IMR-90 (cell line): ENCODE results near the gene CORO1C. TPM values are rescaled to one million over a fixed set of nuclear protein-coding genes. Genes with fewer than 3 reads are reported as not detected.
A peak's percentile ranks its signal among the peaks of the same experiment; 100 is the strongest.

Source experiments
- ATAC-seq: fragments of 200-7000 bp; cut with Tn5 transposase; 2 replicates; pipeline ENCODE4 v1.9.1; 2020; ENCODE audit warnings: low read depth, mild to moderate bottlenecking, moderate library complexity
- BruUV-seq: library from RNA; stranded (reverse); fragments of 400-500 nt; replicated peaks from 2 replicates; lab custom pipeline; 2021; lab: Mats Ljungman, UMichigan
- CTCF ChIA-PET: fragments of 300-600 bp; formaldehyde crosslinking; extraction: SDS; loops from one replicate; lab custom pipeline; 2021; ENCODE audit warnings: antibody characterized with exemption; lab: Yijun Ruan, JAX
- POLR2A ChIA-PET: fragments of 300-600 bp; sonication (Branson Sonifier 250); formaldehyde crosslinking; loops from one replicate; lab custom pipeline; 2022; ENCODE audit warnings: antibody characterized with exemption; ENCODE audit not compliant: unreplicated experiment; lab: Charles Lee
- DNase-seq: peaks from one replicate; pipeline ENCODE4 v3.0.0; 2013
- H2AFZ ChIP-seq: replicated peaks from 2 replicates; pipeline ENCODE3; 2013; ENCODE audit warnings: low read length, mild to moderate bottlenecking; ENCODE audit not compliant: poor library complexity
- H2AK5ac ChIP-seq: 2 replicates; pipeline ENCODE4 v1.6.1; 2013; ENCODE audit warnings: low read depth, low read length, inconsistent platforms
- H2AK9ac ChIP-seq: replicated peaks from 2 replicates; pipeline ENCODE3; 2013; ENCODE audit warnings: mild to moderate bottlenecking, low read depth, low read length, moderate library complexity; ENCODE audit not compliant: poor library complexity
- H2BK120ac ChIP-seq: 2 replicates; pipeline ENCODE4 v1.6.1; 2013; ENCODE audit warnings: low read depth, low read length, inconsistent platforms
- H2BK15ac ChIP-seq: 3 replicates; pipeline ENCODE4 v1.6.1; 2013; ENCODE audit warnings: low read depth, low read length, inconsistent platforms
- H2BK20ac ChIP-seq: 2 replicates; pipeline ENCODE4 v1.6.1; 2013; ENCODE audit warnings: low read depth, mild to moderate bottlenecking, inconsistent platforms, low read length, moderate library complexity
- H2BK5ac ChIP-seq: 2 replicates; pipeline ENCODE4 v1.6.1; 2013; ENCODE audit warnings: mild to moderate bottlenecking, low read depth, low read length, inconsistent platforms; ENCODE audit not compliant: poor library complexity, severe bottlenecking
- H3K14ac ChIP-seq: replicated peaks from 2 replicates; pipeline ENCODE4 v1.6.1; 2013; ENCODE audit warnings: low read depth, low read length, inconsistent platforms
- H3K18ac ChIP-seq: 2 replicates; pipeline ENCODE4 v1.6.1; 2013; ENCODE audit warnings: low read depth, low read length, control low read depth
- H3K23ac ChIP-seq: 2 replicates; pipeline ENCODE4 v1.6.1; 2013; ENCODE audit warnings: low read depth, low read length, inconsistent platforms
- H3K27ac ChIP-seq: 2 replicates; pipeline ENCODE4 v1.5.1; 2013; ENCODE audit warnings: mild to moderate bottlenecking, control low read depth, low read length; ENCODE audit not compliant: insufficient read depth
- H3K27me3 ChIP-seq: 2 replicates; pipeline ENCODE4 v1.6.1; 2013; ENCODE audit warnings: low read length; ENCODE audit not compliant: control insufficient read depth, insufficient read depth
- H3K36me3 ChIP-seq: 2 replicates; pipeline ENCODE4 v1.6.1; 2013; ENCODE audit warnings: low read length, mixed read lengths; ENCODE audit not compliant: control insufficient read depth, insufficient read depth
- H3K4ac ChIP-seq: 2 replicates; pipeline ENCODE4 v1.6.1; 2013; ENCODE audit warnings: low read depth, low read length, inconsistent platforms
- H3K4me1 ChIP-seq: 2 replicates; pipeline ENCODE4 v1.6.1; 2013; ENCODE audit warnings: low read length, mixed read lengths; ENCODE audit not compliant: control insufficient read depth, insufficient read depth
- H3K4me2 ChIP-seq: 2 replicates; pipeline ENCODE4 v1.6.1; 2013; ENCODE audit warnings: low read depth, mild to moderate bottlenecking, control low read depth, low read length, moderate library complexity
- H3K4me3 ChIP-seq: 2 replicates; pipeline ENCODE4 v1.5.1; 2013; ENCODE audit warnings: low read depth, mild to moderate bottlenecking, control low read depth, low read length, moderate library complexity; ENCODE audit not compliant: insufficient read depth
- H3K56ac ChIP-seq: 2 replicates; pipeline ENCODE4 v1.6.1; 2013; ENCODE audit warnings: low read length, inconsistent platforms; ENCODE audit not compliant: insufficient read depth; ENCODE audit errors: extremely low read depth
- H3K79me1 ChIP-seq, 2 experiments: 2 replicates each; pipeline ENCODE4 v1.6.1; 2013; ENCODE audit warnings: low read length in 2 of 2, inconsistent platforms in 1 of 2, low read depth in 1 of 2
- H3K9ac ChIP-seq: 2 replicates; pipeline ENCODE4 v1.6.1; 2013; ENCODE audit warnings: low read depth, low read length, control low read depth
- H3K9me1 ChIP-seq: 2 replicates; pipeline ENCODE4 v1.6.1; 2013; ENCODE audit warnings: low read length, inconsistent platforms; ENCODE audit not compliant: insufficient read depth
- H3K9me3 ChIP-seq: 2 replicates; pipeline ENCODE4 v1.6.1; 2013; ENCODE audit warnings: low read length; ENCODE audit not compliant: control insufficient read depth, insufficient read depth
- H4K20me1 ChIP-seq: 2 replicates; pipeline ENCODE4 v1.6.1; 2013; ENCODE audit warnings: low read length, inconsistent platforms; ENCODE audit not compliant: insufficient read depth
- H4K5ac ChIP-seq: 2 replicates; pipeline ENCODE4 v1.6.1; 2013; ENCODE audit warnings: mild to moderate bottlenecking, low read depth, low read length, control low read depth
- H4K8ac ChIP-seq, 2 experiments: 2 replicates each; pipeline ENCODE4 v1.6.1; 2013; ENCODE audit warnings: low read depth in 2 of 2, low read length in 2 of 2, control low read depth in 1 of 2, inconsistent platforms in 1 of 2
- H4K91ac ChIP-seq: 2 replicates; pipeline ENCODE4 v1.6.1; 2013; ENCODE audit warnings: low read depth, low read length, inconsistent platforms; ENCODE audit not compliant: insufficient read depth
- BHLHE40 ChIP-seq: fragments of 150-350 bp; IDR thresholded peaks from 2 replicates; pipeline ENCODE4 v1.6.1; 2016; ENCODE audit warnings: mild to moderate bottlenecking, low read depth, low read length
- CHD1 ChIP-seq: IDR thresholded peaks from 2 replicates; pipeline ENCODE4 v1.6.1; 2012; ENCODE audit warnings: low read depth, low read length, improper control_type of control experiment
- CTCF ChIP-seq: conservative IDR thresholded peaks from 2 replicates; pipeline ENCODE4 v1.5.1; 2012; ENCODE audit warnings: mild to moderate bottlenecking, low read depth, low read length, improper control_type of control experiment
- ELK1 ChIP-seq: fragments of 150-350 bp; IDR thresholded peaks from 2 replicates; pipeline ENCODE4 v1.6.1; 2016; ENCODE audit warnings: low read depth, mild to moderate bottlenecking, low read length, moderate library complexity, borderline replicate concordance
- FOS ChIP-seq: fragments of 150-350 bp; IDR thresholded peaks from 2 replicates; pipeline ENCODE4 v1.6.1; 2016; ENCODE audit warnings: low read depth, low read length
- MAFK ChIP-seq: IDR thresholded peaks from 2 replicates; pipeline ENCODE4 v1.6.1; 2012; ENCODE audit warnings: low read depth, low read length, improper control_type of control experiment
- MAZ ChIP-seq: IDR thresholded peaks from 2 replicates; pipeline ENCODE4 v1.6.1; 2012; ENCODE audit warnings: low read depth, mild to moderate bottlenecking, low read length, improper control_type of control experiment, moderate library complexity, borderline replicate concordance
- MXI1 ChIP-seq: IDR thresholded peaks from 2 replicates; pipeline ENCODE4 v1.6.1; 2012; ENCODE audit warnings: low read depth, mild to moderate bottlenecking, low read length, moderate library complexity, borderline replicate concordance
- NFE2L2 ChIP-seq: fragments of 150-350 bp; IDR thresholded peaks from 2 replicates; pipeline ENCODE4 v1.6.1; 2016; ENCODE audit warnings: low read depth, mild to moderate bottlenecking, low read length
- POLR2A ChIP-seq: IDR thresholded peaks from 2 replicates; pipeline ENCODE4 v1.6.1; 2012; ENCODE audit warnings: mild to moderate bottlenecking, low read depth, low read length
- RAD21 ChIP-seq: IDR thresholded peaks from 2 replicates; pipeline ENCODE4 v1.6.1; 2012; ENCODE audit warnings: low read length, improper control_type of control experiment
- RCOR1 ChIP-seq: IDR thresholded peaks from 2 replicates; pipeline ENCODE4 v1.6.1; 2012; ENCODE audit warnings: mild to moderate bottlenecking, low read length, improper control_type of control experiment; ENCODE audit not compliant: insufficient replicate concordance
- RFX5 ChIP-seq: IDR thresholded peaks from 2 replicates; pipeline ENCODE4 v1.8.0; 2012; ENCODE audit warnings: low read depth, mild to moderate bottlenecking, low read length, moderate library complexity
- SMC3 ChIP-seq: fragments of 150-350 bp; IDR thresholded peaks from 2 replicates; pipeline ENCODE4 v1.6.1; 2016; ENCODE audit warnings: low read depth, mild to moderate bottlenecking, antibody characterized with exemption, low read length, moderate library complexity
- WGBS, 2 experiments: methylation state at CpG; one replicate each; pipeline versions ENCODE4 v1.1.5 to v1.1.7; 2013; ENCODE audit warnings: missing lambda C conversion rate in 2 of 2; ENCODE audit not compliant: insufficient read length in 1 of 2; ENCODE audit errors: extremely low coverage in 2 of 2; 5-methylcytosine and 5-hydroxymethylcytosine counted together
- dilution Hi-C: fragments of 300-500 bp; cut with HindIII; formaldehyde crosslinking; loops from one replicate; pipeline ENCODE4 v1.14.3; 2018; ENCODE audit warnings: low sequenced_read_pairs; ENCODE audit not compliant: unreplicated experiment
- in situ Hi-C: fragments of 300-500 bp; cut with MboI; formaldehyde crosslinking; loops from 3 replicates; pipeline ENCODE4 v1.14.3; 2019; ENCODE audit warnings: low sequenced_read_pairs, inconsistent platforms, mixed read lengths
- intact Hi-C: fragments of 100-400 bp; cut with micrococcal nuclease; formaldehyde crosslinking; loops from 2 replicates; pipeline ENCODE4 v1.10.0; 2022
- polyA plus RNA-seq, 3 experiments: library from polyadenylated mRNA; depleted of rRNA; stranded (reverse); fragments of >200 nt; gene quantifications; 2 replicates each; pipeline ENCODE4 v1.2.3, GENCODE V29; 2012; ENCODE audit warnings: low replicate concordance in 1 of 3
- total RNA-seq: library from RNA; depleted of rRNA; stranded (reverse); fragments of >200 nt; gene quantifications from 2 replicates; pipeline ENCODE4 v1.2.3, GENCODE V29; 2012

The CORO1C gene
- total and polyA plus RNA-seq, 2 of the 4 experiments (the other 2 are of a cell fraction), result 675 to 1,100 TPM

GRCh38 chr12:108727868-108728735 is 3.2 kb downstream of the CORO1C start:
- no peak for ATAC-seq
- Histone ChIP-seq H3K27me3 (no peaks in the 10 kb centered on the region), H3K4ac (peak overlapping the region; percentile 35; the same call in 1 of the 2 replicates), H2AK9ac (no peak overlapping the region), H4K20me1 (peaks cover 45% of the 10 kb centered on the region), H4K91ac (no peak overlapping the region; the same call in 1 of the 2 replicates), H2BK120ac (no peak overlapping the region), H3K14ac (peak overlapping the region; percentile 57), H3K79me1 (peaks cover 4 to 23% of the 10 kb centered on the region in 2 experiments; a peak in 3 of 4 replicates), H3K4me3 (peak overlapping the region; percentile 36), H3K4me2 (peak overlapping the region; percentile 80), H3K9ac (peak overlapping the region; percentile 33; the same call in 1 of the 2 replicates), H2BK5ac (peak overlapping the region; percentile 100), H3K9me1 (peaks cover 8% of the 10 kb centered on the region), H2AFZ (no peak overlapping the region), H3K27ac (peak overlapping the region; percentile 34; the same call in 1 of the 2 replicates), H3K56ac (0 out of 2 replicates have a peak overlapping the region, but pooled peaks have one; percentile 30), H2BK20ac (no peak overlapping the region), H2BK15ac (no peak overlapping the region), H4K5ac (peak overlapping the region; percentile 31; the same call in 1 of the 2 replicates), H2AK5ac (no peak overlapping the region), H3K9me3 (no peaks in the 10 kb centered on the region), H3K23ac (peak overlapping the region; percentile 74; the same call in 1 of the 2 replicates), H4K8ac (peak overlapping the region in 1 of 2 experiments; percentile 23; a peak in 1 of 4 replicates), H3K4me1 (peaks cover 21% of the 10 kb centered on the region), H3K18ac (peak overlapping the region; percentile 25; the same call in 1 of the 2 replicates), H3K36me3 (peaks cover 2% of the 10 kb centered on the region; the same call in 1 of the 2 replicates)
- no peak for DNase-seq
- WGBS, 2 experiments, result no CpG with 5 or more reads among the region's 7 CpGs
- in situ Hi-C loops, result loop anchor here (10.0 kb wide), 1 partner anchor 127 kb away; the partner anchor contains the start of gene SSH1
- intact Hi-C loops, result loop anchor here (1.0 kb wide), 1 partner anchor 37 kb away; no protein-coding TSS in a partner anchor
- BruUV-seq, result no TSS peak
- CTCF ChIA-PET, result interaction anchor here (0.6 to 1.4 kb wide), 2 partner anchors 32 to 38 kb away, joined by 3 to 5 read pairs; no protein-coding TSS in a partner anchor
- dilution Hi-C loops, result no loop called here
- POLR2A ChIA-PET, result interaction anchor here (0.6 to 1.1 kb wide), 4 partner anchors 38 to 75 kb away, joined by 3 to 4 read pairs (median 4); no protein-coding TSS in a partner anchor
- TF ChIP-seq MAFK (no peak), NFE2L2 (no peak), RAD21 (no peak), CTCF (no peak), ELK1 (no peak), SMC3 (no peak), MAZ (no peak), POLR2A (no peak; the same call in 1 of the 2 replicates), RFX5 (no peak), MXI1 (no peak), CHD1 (no peak), FOS (no peak), BHLHE40 (no peak), RCOR1 (no peak)
